GM13976 (cell line): ENCODE measurements around the gene NDUFA3.
A peak's percentile ranks its signal among the peaks of the same experiment; 100 is the strongest.

Source experiments
- DNase-seq: peaks from one replicate; pipeline ENCODE4 v3.0.0; 2012; ENCODE audit warnings: low spot score
- CTCF ChIP-seq: IDR thresholded peaks from 2 replicates; pipeline ENCODE4 v1.5.1; 2012; ENCODE audit warnings: borderline replicate concordance, mild to moderate bottlenecking; ENCODE audit not compliant: insufficient read depth; ENCODE audit errors: extremely low read depth, missing control alignments, control extremely low read depth
- in situ Hi-C: fragments of 300-500 bp; cut with MboI; formaldehyde crosslinking; loops from one replicate; pipeline ENCODE4 v1.12.0; 2022; ENCODE audit warnings: low sequenced_read_pairs, mixed read lengths, inconsistent platforms; ENCODE audit not compliant: unreplicated experiment

Gene NDUFA3

GRCh38 chr19:54107876-54108490, 5.3 kb downstream of the NDUFA3 start:
- in situ Hi-C loops, result no loop called here
- TF ChIP-seq CTCF, result no peak

GRCh38 chr19:54108496-54108895, 5.8 kb downstream of the NDUFA3 start:
- in situ Hi-C loops, result no loop called here
- DNase-seq, result no peak
- no peak for TF ChIP-seq CTCF

More at GRCh38 chr19:54107876-54108490, 5.3 kb downstream of the NDUFA3 start:
- DNase-seq, result no peak

GRCh38 chr19:54109651-54110050, 7.0 kb downstream of the NDUFA3 start:
- TF ChIP-seq CTCF, result no peak

GRCh38 chr19:54114340-54115108, 11.9 kb downstream of the NDUFA3 start:
- TF ChIP-seq CTCF, result no peak
- in situ Hi-C loops, result no loop called here
- DNase-seq, result peak; percentile 80

More at GRCh38 chr19:54109651-54110050, 7.0 kb downstream of the NDUFA3 start:
- in situ Hi-C loops, result no loop called here
- no peak for DNase-seq

GRCh38 chr19:54115109-54116063, 12.7 kb downstream of the NDUFA3 start, which contains the start of the genes PRPF31 and TFPT:
Gene PRPF31, plus strand, starts transcription at chr19:54115754. Its CDS starts 2,525 bp downstream, at chr19:54118279.
Gene TFPT, minus strand, starts transcription at chr19:54115657. Its CDS starts 388 bp downstream, at chr19:54115269.
- peak; percentile 97 for DNase-seq
- TF ChIP-seq CTCF, result no peak
- in situ Hi-C loops, result no loop called here

GRCh38 chr19:54121259-54121658, 18.6 kb downstream of the NDUFA3 start:
- in situ Hi-C loops, result no loop called here
- no peak for TF ChIP-seq CTCF
- DNase-seq, result no peak
